Frontal cortex (tissue), 4 donors: ENCODE results near the gene SPDYE18. TPM values are rescaled to one million over a fixed set of nuclear protein-coding genes. Genes with fewer than 3 reads are reported as not detected.
"Not testable (repeated sequence)": the region's sequence is repeated elsewhere in the genome, so short reads cannot be mapped to it uniquely, and the experiment has no call there.

Source experiments
- DNase-seq, 2 donors: peaks; one replicate each; pipeline ENCODE4 v3.0.0; 2012; ENCODE audit warnings: low spot score in 2 of 2
- FAIRE-seq: peaks from 2 replicates; lab custom pipeline; 2012; peaks lifted over from hg19 to GRCh38; lab: Jason Lieb, UNC
- total RNA-seq: library from RNA; depleted of rRNA; stranded (reverse); fragments of >200 nt; gene quantifications from one replicate; pipeline ENCODE4 v1.2.3, GENCODE V29; 2014
- donor health status: control.
- donor health status: control.
- donor health status: control.

Gene SPDYE18, protein sequence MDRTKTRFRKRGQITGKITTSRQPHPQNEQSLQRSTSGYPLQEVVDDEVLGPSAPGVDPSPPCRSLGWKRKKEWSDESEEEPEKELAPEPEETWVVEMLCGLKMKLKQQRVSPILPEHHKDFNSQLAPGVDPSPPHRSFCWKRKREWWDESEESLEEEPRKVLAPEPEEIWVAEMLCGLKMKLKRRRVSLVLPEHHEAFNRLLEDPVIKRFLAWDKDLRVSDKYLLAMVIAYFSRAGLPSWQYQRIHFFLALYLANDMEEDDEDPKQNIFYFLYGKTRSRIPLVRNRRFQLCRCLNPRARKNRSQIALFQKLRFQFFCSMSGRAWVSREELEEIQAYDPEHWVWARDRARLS
- total RNA-seq = 0.82 TPM

DNA sequence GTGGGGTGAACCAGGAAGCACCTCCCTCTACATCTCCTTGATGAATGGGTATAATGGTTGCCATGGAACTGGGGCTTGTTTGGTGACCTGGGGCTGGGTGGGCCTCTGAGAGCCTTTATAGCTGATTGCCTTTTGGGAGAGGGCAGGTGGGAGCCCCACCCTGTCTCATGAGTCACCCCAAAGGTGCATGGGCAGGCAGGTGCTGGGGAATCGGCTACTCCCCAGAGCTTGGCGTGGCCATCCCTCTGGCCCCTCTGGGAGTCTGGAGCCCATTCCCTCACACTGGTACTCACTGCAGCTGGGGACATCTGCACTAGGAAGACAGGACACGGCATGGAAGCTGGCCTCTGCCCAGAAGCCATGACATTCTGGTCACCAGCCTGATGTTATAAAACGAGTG, at the start of gene SPDYE18:
TSS of gene SPDYE18 (minus strand) at position 2 of the 400 bp plus-strand sequence. CDS start 2,046 bp downstream, outside the sequence.
- not testable (repeated sequence) for FAIRE-seq, DNase-seq

DNA sequence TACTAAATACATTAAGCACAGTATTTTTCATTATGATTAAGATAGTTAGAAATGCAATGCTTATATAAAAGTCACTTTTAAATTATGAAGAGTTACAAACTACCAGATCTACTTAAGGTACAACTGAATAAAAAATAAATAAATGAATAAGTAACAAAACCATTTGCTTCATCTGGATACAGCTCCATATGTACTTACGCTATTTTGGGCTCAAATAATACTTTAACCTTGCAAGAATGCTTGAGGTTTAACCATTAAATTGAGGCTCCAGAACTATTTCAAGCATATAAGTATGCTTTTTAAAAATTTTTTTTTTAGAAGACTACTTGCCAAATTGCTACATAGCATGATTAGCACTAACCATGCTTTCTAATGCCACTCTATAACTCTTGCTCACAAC, 46.0 kb upstream of the SPDYE18 start:
- not testable (repeated sequence) for DNase-seq, FAIRE-seq

DNA sequence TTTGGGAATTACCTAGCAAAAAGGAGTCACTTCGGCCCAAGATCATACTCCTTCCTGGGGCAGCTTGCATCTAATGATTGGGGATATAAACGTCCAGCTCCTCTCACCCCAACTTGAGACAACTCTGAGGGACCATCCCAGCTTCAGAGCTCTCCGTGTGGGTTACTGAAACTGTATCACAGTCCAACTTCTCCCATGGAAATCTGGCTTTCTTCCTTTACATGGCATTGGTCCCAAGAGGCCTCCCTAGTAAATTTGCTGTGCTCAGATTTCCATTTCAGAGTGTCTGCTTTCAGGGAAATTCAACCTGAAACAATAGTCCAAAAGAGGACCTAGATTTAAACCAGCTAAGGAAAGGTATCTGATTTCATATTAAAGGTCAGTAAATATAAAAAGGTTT, 45.3 kb upstream of the SPDYE18 start:
- not testable (repeated sequence) for FAIRE-seq, DNase-seq

DNA sequence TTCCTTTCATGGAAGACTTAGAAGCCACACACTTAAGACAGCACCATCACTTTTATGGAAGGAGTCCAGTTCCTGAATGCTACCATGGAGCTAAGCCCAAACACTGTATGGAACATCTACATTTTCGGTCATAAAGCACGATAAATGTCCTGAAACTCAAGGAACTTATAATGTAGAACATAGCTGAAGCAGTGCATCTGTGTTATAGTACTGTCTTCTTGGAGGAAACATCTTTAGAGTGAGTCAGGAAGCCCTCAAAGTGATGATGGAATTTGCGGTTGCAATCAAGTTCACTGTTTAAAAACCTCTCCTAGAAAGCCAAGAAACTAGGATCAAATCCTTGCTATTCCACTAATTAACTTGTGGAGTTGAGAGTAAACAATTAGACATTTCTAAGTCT, 43.5 kb upstream of the SPDYE18 start:
- DNase-seq, FAIRE-seq: not testable (repeated sequence)

DNA sequence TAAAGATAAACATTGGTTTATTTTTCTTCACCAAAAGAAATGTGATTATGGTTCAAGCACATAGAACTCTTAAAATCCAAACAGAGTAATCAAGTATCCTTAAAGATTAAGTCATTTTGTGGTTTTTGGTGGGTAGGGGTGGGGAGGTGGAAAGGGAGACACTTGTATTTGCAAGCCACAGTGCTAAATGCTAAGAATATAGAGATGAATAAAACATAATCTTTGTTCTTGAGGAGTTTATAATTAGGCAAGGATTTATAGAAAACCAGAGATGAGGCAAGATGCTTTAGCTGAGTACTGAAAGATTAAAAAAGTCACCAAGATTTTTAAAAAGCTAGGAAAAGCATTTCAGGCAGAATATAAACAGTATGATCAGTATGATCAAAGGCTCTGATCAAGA, 40.3 kb upstream of the SPDYE18 start:
- FAIRE-seq = not testable (repeated sequence)

DNA sequence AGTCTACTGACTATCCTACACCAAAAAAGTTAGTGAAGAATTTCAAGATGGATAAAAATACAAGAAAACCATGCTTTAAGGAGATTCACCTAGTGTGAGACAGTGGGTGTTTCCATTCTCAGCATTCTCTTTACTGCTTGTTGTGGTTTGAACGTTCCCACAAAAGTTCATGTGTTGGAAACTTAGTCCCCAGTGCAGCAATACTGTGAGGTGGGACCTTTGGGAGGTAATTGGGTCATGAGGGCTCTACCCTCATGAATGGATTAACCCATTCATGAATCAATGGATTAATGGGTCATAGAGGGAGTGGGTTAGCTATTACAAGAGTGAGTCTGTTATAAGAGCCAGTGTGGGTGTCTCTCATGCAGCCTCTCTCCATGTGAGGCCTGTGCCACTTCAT, 38.8 kb upstream of the SPDYE18 start:
- not testable (repeated sequence) for DNase-seq, FAIRE-seq

More for the DNA sequence above, 40.3 kb upstream of the SPDYE18 start:
- not testable (repeated sequence) for DNase-seq

DNA sequence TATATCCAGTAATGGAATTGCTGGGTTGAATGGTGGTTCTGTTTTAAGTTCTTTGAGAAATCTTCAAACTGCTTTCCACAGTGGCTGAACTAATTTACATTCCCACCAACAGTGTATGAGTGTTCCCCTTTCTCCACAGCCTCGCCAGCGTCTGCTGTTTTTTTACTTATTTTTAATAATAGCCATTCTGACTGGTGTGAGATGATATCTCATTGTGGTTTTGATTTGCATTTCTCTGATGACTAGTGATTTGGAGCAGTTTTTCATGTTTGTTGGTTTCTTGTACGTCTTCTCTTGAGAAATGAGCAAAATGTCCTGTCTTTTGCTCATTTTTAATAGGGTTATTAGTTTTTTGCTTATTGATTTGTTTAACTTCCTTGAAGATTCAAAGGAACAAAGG, 38.1 kb upstream of the SPDYE18 start:
- FAIRE-seq, DNase-seq: not testable (repeated sequence)

DNA sequence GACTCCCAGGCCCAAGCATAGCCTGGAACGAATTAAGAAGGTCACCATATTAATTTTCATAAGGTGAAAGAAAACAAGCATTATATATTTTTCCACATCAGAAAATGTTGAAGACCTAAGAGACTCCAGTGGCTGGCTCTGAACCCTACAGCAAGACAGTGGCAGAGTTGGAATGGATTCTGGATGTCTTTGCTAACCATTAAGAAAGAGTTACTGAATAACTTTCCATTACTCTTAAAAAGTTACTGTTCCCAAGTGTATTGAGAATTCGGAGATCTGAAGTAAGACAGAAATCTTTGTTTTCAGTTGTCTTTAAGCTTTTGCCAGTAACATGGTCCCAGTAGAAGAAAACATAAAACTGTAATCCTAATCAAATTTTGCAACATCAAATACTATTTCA, 29.9 kb upstream of the SPDYE18 start:
- DNase-seq = not testable (repeated sequence)
- FAIRE-seq = peak; percentile 48

DNA sequence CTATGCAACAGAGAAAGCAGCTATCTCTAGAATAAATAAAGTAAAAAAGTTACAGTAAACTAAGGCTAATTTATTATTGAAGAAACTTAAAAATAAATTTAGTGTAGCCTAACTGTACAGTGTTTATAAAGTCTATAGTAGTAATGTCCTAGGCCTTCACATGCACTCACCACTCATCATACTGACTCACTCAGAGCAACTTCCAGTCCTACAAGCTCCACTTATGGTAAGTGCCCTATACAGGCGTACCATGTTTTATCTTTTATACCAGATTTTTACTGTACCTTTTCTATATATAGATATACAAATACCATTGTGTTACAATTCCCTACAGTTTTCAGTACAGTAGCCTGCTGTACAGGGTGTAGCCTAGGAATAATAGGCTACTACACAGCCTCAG, 19.8 kb upstream of the SPDYE18 start:
- DNase-seq, FAIRE-seq: not testable (repeated sequence)

DNA sequence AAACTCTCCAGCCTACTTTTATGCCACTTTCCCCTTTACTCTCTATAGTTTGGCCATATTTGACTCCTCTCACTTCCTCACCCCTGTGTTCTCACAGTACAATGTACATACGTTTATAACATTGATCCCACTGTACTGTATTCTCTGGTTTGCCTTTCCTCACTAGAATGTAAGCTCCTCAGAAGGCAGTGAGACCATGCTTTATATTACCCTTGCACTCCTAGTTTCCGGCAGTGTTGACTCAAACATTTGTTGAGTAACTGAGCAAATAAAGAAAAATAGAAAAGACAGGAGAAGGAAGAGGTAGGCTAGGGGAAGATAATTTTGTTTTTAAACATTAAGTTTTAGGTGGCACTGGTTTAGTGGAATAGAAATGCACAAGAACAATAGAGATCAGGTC, 17.9 kb upstream of the SPDYE18 start:
- not testable (repeated sequence) for DNase-seq, FAIRE-seq

DNA sequence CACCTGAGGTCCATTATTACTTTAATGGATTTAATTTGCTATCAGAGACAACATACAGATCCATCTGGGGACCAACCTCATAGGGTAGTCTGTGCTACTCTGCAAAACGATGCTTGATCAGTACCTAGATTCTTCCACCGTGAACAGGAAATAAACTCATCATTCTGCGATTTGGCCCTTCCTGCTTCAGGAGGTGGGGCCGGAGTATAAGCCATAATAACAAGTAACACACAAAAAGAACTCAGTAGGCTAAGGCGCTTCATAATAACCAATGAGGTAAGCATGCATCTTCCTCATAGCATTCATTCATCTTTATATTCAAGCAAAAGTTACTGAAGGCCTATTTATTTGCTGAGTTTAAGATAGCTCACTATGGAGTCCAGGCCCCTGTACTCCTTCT, 17.3 kb upstream of the SPDYE18 start:
- not testable (repeated sequence) for DNase-seq, FAIRE-seq

DNA sequence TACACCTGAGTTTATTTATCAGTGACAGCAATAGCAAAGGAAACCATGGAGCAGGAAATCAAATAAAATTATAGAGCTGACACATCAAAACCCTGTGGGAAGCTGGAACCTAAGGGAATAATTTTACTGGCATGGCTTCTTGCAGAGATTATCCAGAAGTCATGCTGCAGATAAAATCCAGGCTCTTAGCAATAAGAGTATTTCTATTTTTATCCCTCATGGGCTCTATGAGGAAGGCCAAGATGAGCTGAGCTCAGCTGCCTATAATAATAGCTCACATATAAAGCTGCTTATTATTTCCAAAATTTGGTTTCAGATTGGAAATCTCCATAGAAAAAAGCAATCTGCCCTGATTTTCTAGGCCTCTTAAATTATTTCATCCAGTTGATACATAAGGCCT, 16.8 kb upstream of the SPDYE18 start:
- not testable (repeated sequence) for FAIRE-seq, DNase-seq

DNA sequence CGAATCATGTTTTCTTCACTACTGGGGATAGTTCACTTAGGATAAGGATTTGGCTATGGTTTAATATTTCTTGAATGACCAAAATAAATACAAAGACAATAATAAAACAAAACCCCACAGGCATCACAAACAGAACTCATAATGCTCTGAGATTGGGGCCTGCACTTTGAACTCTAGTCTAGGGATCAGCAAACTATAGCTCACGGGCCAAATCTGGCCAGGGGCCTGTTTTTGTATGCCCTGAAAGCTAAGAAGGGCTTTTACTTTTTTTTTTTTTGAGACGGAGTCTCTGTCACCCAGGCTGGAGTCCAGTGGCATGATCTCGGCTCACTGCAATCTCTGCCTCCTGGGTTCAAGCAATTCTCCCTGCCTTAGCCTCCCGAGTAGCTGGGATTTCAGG, 14.7 kb upstream of the SPDYE18 start:
- FAIRE-seq, DNase-seq: not testable (repeated sequence)

DNA sequence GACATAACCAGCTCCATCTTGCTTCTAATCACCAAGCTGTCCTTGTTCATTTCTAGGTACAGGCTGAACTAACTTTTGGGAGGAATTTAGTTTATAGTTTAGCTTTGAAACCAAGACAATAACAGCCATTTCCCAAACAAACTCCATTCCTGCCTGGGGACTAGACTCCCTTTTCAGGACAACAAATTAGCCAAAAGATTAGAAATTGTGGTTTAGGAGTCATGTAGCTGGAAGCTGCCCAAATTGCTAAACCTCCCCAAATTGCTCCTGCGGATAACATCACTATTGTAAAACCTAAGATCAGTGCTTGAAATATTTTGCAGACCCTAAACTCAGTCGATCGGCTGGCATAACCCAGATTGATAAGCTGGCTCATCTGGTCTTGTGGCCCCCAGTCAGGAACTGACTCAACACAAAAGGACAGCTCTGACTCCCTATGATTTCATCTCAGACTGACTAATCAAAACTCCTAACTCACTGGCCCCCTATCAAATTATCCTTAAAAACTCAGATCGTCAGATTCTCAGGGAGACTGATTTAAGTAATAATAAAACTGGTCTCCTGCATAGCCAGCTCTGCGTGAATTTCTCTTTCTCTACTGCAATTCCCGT, 12.5 kb upstream of the SPDYE18 start:
- not testable (repeated sequence) for FAIRE-seq, DNase-seq

DNA sequence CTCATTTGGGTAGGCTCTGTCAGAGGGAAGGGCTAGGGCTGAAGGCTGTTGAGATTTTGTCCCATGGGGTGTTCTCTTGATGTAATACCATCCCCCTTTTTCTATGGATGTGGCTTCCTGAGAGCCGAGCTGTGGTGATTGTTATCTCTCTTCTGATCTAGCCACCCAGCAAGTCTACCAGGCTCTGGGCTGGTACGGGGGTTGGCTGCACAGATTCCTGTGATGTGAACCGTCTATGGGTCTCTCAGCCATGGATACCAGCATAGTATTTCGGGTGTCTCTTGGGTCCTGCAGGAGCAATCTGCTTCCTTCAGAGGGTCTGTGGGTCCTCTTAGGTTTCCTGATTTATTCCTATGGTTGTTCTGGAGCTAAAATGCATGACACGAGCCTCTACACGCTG, 8.8 kb upstream of the SPDYE18 start:
- DNase-seq, FAIRE-seq: not testable (repeated sequence)

DNA sequence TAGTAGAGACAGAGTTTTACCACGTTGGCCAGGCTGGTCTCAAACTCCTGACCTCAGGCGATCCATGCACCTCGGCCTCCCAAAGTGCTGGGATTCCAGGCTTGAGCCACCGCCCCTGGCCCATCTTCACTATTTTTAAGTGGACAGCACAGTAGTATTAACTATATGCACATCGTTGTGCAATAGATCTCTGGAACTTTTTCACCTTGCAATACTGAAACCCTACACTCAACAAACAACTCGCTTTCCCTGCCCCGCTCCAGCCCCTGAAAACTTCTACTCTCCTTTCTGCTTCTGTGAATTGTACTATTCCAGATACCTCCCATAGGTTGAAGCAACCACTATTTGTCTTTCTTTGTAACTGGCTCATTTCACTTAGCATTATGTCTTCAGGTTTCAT, 3.5 kb upstream of the SPDYE18 start:
- FAIRE-seq, DNase-seq: not testable (repeated sequence)

DNA sequence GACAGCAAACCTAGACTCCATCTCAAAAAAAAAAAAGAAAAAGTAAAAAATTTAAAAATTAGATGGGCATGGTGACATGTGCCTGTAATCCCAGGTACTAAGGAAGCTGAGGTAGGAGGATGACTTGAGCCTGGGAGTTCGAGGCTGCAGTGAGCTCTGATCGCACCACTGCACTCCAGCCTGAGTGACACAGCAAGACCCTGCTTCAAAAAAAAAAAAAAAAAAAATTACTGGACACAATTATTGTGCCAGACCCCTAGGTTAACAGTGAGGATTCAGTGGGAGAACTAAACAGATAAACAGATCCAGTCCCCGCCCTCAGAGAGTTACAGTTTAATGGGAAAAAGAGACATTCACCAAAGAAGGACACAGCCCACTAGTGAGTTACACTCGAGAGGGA, 1.4 kb upstream of the SPDYE18 start:
- not testable (repeated sequence) for FAIRE-seq, DNase-seq

DNA sequence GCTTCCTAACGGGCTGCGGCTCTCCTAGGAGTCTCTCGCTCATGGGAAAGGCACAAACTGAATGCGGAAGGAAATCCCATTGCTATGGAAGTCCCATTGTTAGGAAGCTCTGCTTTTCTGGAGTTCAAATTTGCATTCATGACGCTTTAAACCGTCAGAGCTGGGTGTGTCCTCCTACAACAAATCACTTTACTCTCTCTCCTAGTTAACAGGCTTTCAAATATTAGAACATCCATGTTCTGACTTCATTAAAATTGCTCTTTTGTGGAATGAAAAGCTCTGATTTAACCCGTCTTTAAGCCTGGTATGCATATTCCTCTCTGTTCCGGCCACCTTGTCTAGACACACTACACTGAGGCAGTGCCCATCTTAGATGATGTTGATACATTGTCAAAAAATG, 30.1 kb downstream of the SPDYE18 start, which contains the start of gene SPDYE17:
TSS of gene SPDYE17 (minus strand) at position 101 of the 400 bp plus-strand sequence. CDS start 1,791 bp downstream, outside the sequence.
- FAIRE-seq = not testable (repeated sequence)

DNA sequence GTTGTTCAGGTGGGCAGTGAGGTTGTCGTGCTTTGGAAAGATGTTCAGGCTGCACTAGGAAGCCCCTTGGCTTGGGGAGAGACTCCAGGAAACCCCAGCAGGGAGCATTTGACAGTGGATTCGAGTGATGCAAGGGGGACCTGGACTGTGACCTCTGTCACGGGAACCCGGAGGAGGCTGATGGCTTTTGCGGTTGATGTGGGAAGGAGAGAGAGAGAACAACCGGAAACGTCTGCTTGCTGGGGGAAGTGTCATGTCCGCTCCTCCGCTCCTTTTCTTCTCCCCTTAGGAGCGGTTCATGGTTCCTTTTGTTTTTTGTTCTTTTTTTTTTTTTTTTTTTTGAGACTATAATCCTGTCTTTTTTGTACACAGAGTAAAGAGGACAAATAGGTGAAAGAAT, 36.0 kb downstream of the SPDYE18 start:
- FAIRE-seq, DNase-seq: not testable (repeated sequence)

More for the DNA sequence above, 30.1 kb downstream of the SPDYE18 start, which contains the start of gene SPDYE17:
- DNase-seq = not testable (repeated sequence)

DNA sequence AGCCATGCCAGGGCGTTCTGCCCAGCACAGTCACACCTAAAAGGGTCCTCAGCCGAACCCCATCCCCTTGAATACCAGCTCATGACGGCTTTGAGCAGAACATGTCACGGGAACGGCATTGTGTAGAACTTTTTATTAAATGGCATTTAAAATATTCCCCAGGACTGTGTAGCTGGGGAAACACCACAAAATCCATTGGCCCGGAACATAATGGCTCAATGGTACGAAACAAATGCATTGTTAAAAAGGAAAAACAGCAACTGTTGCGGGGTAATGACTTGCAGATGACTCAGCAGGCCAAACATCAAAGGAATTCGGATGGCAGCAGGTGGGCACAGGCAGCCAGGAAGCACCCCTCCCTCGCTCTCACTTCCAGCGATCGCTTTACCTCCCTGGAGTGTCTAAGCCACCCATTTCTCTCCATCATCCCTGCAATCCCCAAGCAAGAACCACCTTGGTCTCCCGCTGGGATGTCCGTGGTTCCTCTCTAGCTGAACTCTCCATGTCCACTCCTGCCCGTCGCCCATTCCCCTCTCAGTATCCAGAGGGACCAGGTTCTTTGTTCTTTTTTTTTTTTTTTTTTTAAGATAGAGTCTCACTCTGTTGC, 52.2 kb downstream of the SPDYE18 start:
- not testable (repeated sequence) for FAIRE-seq, DNase-seq
